D721Med (cell line): ENCODE data around the gene SERPINH1.

ENCODE experiments used
- DNase-seq: peaks from one replicate; pipeline ENCODE4 v3.0.0; 2011; ENCODE audit warnings: low spot score; ENCODE audit not compliant: insufficient read length
- FAIRE-seq: peaks from 2 replicates; lab custom pipeline; 2011; peaks lifted over from hg19 to GRCh38; lab: Jason Lieb, UNC
- CTCF ChIP-seq: IDR thresholded peaks from 2 replicates; pipeline ENCODE4 v1.5.1; 2012; ENCODE audit warnings: mild to moderate bottlenecking, control low read depth; ENCODE audit not compliant: insufficient read depth; ENCODE audit errors: missing control alignments

SERPINH1 gene

DNA sequence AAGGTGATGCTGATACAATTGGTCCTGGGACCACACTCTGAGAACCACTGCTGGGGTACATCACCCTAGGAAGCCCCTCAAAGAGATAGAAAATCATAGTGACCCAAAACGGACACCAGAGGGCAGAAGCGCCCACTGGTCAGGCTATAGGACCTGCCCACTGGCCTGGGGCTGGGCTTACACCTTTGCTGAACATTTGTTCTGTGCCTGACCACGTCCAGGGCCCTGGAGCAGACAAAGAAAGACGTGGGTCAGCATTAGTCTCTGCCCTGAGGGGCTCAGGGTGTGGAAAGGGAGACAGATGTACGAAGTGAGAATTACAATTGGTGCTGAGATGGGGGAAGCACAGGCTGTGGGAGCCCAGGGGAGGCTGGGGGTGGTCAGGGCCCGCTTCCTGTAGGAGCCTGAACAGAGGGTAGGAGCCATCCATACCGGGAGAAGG is 14.4 kb upstream of the SERPINH1 start:
- peak; percentile 65 for TF ChIP-seq CTCF
- DNase-seq (peak; percentile 81), FAIRE-seq (no peak)

- FAIRE-seq (no peak), DNase-seq (no peak)
- TF ChIP-seq CTCF: no peak
Measured at GRCh38 chr11:75548595-75549272, 13.3 kb upstream of the SERPINH1 start.

- FAIRE-seq (no peak), DNase-seq (no peak)
- no peak for TF ChIP-seq CTCF
Measured at GRCh38 chr11:75549370-75549958, 12.6 kb upstream of the SERPINH1 start.

DNA sequence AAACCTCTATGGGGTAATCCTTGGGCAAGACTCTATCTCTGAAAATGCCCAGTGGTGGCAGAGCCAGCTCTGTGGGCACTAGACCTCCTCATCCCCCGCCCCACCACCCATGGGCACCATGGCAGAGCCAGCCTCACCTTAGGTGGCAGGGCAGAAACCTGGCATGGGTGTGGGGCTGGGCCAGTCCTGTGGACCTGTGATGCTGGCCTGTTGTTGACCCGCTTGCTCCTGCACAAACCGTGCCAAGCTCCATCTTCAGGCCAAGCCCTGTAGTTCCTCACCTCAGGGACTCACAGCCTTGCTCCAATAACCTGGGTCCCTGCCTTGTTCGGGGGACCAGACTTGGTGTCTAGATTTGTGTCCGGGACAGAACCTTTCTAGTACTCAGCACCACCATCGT is 8.9 kb upstream of the SERPINH1 start:
- no peak for DNase-seq
- FAIRE-seq: no peak
- no peak for TF ChIP-seq CTCF

GRCh38 chr11:75553889-75554257 is 8.2 kb upstream of the SERPINH1 start:
- TF ChIP-seq CTCF: no peak
- no peak for FAIRE-seq
- DNase-seq: no peak

DNA sequence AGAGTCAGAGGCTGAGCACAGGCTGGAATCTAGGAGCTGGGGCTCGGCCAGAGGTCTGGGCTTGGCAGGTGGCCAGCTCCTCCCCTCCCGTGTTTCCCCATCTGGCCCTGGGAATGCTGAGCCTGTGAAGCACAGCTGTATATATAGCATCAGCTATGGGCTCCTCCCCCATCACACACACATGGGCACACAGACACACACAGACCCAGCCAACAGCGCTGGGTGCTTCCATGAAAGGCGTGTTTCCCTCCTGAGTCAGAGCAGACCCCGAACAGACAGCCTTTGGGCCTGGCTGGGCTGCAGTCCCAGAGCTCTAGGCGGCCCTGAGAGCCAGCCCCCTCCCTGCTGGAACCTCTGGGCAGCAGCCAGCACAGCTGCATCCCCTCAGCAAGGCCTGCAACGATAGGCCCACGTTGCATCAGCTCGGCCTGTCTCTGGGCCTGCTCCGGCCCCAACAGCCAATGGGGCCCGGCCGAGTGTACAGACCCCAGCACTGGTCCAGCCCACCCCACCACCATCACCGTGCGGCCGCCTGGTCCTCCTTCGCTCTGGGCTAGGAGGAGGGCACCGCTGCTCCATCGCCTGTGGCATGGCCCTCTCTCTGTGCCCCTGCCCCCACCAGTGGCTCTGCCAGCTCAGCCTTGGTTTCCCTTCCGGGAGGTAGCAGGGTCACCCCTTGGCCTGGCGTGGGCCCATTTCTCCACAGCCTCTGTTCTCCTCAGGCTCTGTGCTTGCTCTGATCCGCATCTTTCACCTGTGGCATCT is 7.6 kb upstream of the SERPINH1 start:
- no peak for FAIRE-seq
- no peak for DNase-seq
- TF ChIP-seq CTCF: no peak
